ENCODE data around the gene LIPN.

GRCh38 chr10:88765816-88766215 lies 6.0 kb downstream of the LIPN start:
- TF ChIP-seq, protein P1, sequence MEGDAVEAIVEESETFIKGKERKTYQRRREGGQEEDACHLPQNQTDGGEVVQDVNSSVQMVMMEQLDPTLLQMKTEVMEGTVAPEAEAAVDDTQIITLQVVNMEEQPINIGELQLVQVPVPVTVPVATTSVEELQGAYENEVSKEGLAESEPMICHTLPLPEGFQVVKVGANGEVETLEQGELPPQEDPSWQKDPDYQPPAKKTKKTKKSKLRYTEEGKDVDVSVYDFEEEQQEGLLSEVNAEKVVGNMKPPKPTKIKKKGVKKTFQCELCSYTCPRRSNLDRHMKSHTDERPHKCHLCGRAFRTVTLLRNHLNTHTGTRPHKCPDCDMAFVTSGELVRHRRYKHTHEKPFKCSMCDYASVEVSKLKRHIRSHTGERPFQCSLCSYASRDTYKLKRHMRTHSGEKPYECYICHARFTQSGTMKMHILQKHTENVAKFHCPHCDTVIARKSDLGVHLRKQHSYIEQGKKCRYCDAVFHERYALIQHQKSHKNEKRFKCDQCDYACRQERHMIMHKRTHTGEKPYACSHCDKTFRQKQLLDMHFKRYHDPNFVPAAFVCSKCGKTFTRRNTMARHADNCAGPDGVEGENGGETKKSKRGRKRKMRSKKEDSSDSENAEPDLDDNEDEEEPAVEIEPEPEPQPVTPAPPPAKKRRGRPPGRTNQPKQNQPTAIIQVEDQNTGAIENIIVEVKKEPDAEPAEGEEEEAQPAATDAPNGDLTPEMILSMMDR (IDR thresholded peaks at IDR 0.05; ENCODE audit: poor library complexity) = no peak
- no peak for TF ChIP-seq EZH2 (IDR thresholded peaks at IDR 0.05; ENCODE audit: borderline replicate concordance)
- no peak for TF ChIP-seq EZH2phosphoT487 (IDR thresholded peaks at IDR 0.05; ENCODE audit: low read depth, severe bottlenecking, unreplicated experiment)

Data from hepatocyte (in vitro differentiated cells).